Measurements from ENCODE around the gene COL27A1. TPM values are rescaled to one million over a fixed set of nuclear protein-coding genes. Genes with fewer than 3 reads are reported as not detected.

The COL27A1 gene
- total RNA-seq, 1 experiment from 2014 or later, result 37.0 TPM

GRCh38 chr9:114163517-114163951 is 8.2 kb downstream of the COL27A1 start:
- H3K4me3 ChIP-seq (ENCODE audit: low read depth, low read length, poor library complexity, severe bottlenecking), result no peak overlapping the region
- no peaks in the 10 kb centered on the region for H3K36me3 ChIP-seq (ENCODE audit: insufficient read depth, low read length, poor library complexity, severe bottlenecking)
- no TSS peak for BruUV-seq (replicated peaks)
- POLR2A ChIA-PET (ENCODE audit: low non-redundant PET), result no interaction called here
- TF ChIP-seq, protein P1, sequence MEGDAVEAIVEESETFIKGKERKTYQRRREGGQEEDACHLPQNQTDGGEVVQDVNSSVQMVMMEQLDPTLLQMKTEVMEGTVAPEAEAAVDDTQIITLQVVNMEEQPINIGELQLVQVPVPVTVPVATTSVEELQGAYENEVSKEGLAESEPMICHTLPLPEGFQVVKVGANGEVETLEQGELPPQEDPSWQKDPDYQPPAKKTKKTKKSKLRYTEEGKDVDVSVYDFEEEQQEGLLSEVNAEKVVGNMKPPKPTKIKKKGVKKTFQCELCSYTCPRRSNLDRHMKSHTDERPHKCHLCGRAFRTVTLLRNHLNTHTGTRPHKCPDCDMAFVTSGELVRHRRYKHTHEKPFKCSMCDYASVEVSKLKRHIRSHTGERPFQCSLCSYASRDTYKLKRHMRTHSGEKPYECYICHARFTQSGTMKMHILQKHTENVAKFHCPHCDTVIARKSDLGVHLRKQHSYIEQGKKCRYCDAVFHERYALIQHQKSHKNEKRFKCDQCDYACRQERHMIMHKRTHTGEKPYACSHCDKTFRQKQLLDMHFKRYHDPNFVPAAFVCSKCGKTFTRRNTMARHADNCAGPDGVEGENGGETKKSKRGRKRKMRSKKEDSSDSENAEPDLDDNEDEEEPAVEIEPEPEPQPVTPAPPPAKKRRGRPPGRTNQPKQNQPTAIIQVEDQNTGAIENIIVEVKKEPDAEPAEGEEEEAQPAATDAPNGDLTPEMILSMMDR (conservative IDR thresholded peaks at IDR 0.05; ENCODE audit: low read depth, low read length), result no peak
- no peaks in the 10 kb centered on the region for H3K4me1 ChIP-seq (ENCODE audit: insufficient read depth, low read length, poor library complexity, severe bottlenecking)
- H3K27ac ChIP-seq (ENCODE audit: low read depth, low read length, poor library complexity, severe bottlenecking), result no peak overlapping the region
- intact Hi-C loops (cut with micrococcal nuclease; ENCODE audit: unreplicated experiment), result no loop called here
- no peaks in the 10 kb centered on the region for H3K9me3 ChIP-seq (ENCODE audit: low read depth, low read length, poor library complexity, severe bottlenecking)
- H3K27me3 ChIP-seq (replicated peaks; ENCODE audit: insufficient read depth, low read depth, low read length, poor library complexity), result no peaks in the 10 kb centered on the region
- no peak for DNase-seq (ENCODE audit: low spot score)
- CTCF ChIA-PET, result no interaction called here

DNA sequence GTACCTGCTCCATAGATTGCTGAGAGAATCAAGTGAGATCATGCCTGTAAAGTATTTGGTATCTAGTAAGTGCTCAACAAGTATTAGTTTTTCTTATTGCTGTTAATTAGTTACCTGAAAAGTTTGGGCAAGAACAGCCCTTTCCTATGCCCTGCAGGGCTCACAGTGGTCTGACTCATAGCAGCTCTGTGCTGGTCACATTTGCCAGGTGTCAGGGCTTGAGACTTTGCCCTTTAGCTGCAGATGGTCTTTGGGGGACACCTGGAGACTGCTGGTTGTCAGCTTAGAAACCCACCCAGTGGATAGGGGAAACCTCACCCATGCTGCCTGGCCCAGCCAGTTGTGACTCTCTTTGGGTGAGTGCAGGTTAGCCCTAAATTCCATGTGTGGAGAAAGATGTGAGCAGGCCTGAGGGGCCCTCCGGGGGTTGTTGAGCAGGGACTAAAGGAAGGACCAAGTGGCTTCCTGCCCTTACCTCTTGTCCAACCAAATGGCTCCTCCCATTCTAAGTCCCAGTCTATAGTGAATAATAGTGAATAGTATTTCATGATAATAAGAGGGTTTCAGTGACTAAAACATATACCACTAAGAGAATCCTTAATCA is 9.0 kb downstream of the COL27A1 start:
- no peak for DNase-seq (ENCODE audit: low spot score)
- intact Hi-C loops (cut with micrococcal nuclease; ENCODE audit: unreplicated experiment), result no loop called here
- Histone ChIP-seq H3K9me3 (ENCODE audit: low read depth, low read length, poor library complexity, severe bottlenecking) (no peaks in the 10 kb centered on the region), H3K27me3 (replicated peaks; ENCODE audit: insufficient read depth, low read depth, low read length, poor library complexity) (no peaks in the 10 kb centered on the region), H3K4me1 (ENCODE audit: insufficient read depth, low read length, poor library complexity, severe bottlenecking) (no peaks in the 10 kb centered on the region), H3K4me3 (ENCODE audit: low read depth, low read length, poor library complexity, severe bottlenecking) (no peak overlapping the region), H3K36me3 (ENCODE audit: insufficient read depth, low read length, poor library complexity, severe bottlenecking) (no peaks in the 10 kb centered on the region), H3K27ac (ENCODE audit: low read depth, low read length, poor library complexity, severe bottlenecking) (no peak overlapping the region)
- CTCF ChIA-PET, result no interaction called here
- POLR2A ChIA-PET (ENCODE audit: low non-redundant PET), result no interaction called here
- BruUV-seq (replicated peaks), result no TSS peak
- TF ChIP-seq, protein P1 (conservative IDR thresholded peaks at IDR 0.05; ENCODE audit: low read depth, low read length), result no peak
- no peak for TF ChIP-seq EZH2 (IDR thresholded peaks at IDR 0.05; ENCODE audit: borderline replicate concordance, low read depth, low read length, poor library complexity, severe bottlenecking)

- no peaks in the 10 kb centered on the region for H3K4me1 ChIP-seq (ENCODE audit: insufficient read depth, low read length, poor library complexity, severe bottlenecking)
- DNase-seq (ENCODE audit: low spot score), result no peak
- no peaks in the 10 kb centered on the region for H3K36me3 ChIP-seq (ENCODE audit: insufficient read depth, low read length, poor library complexity, severe bottlenecking)
- TF ChIP-seq EZH2 (IDR thresholded peaks at IDR 0.05; ENCODE audit: borderline replicate concordance, low read depth, low read length, poor library complexity, severe bottlenecking), result no peak
- TF ChIP-seq, protein P1 (conservative IDR thresholded peaks at IDR 0.05; ENCODE audit: low read depth, low read length), result no peak
- H3K27ac ChIP-seq (ENCODE audit: low read depth, low read length, poor library complexity, severe bottlenecking), result no peak overlapping the region
- H3K9me3 ChIP-seq (ENCODE audit: low read depth, low read length, poor library complexity, severe bottlenecking), result no peaks in the 10 kb centered on the region
- no peaks in the 10 kb centered on the region for H3K27me3 ChIP-seq (replicated peaks; ENCODE audit: insufficient read depth, low read depth, low read length, poor library complexity)
- no TSS peak for BruUV-seq (replicated peaks)
- ChIA-PET POLR2A (ENCODE audit: low non-redundant PET) (no interaction called here), CTCF (no interaction called here)
- intact Hi-C loops (cut with micrococcal nuclease; ENCODE audit: unreplicated experiment), result no loop called here
- no peak overlapping the region for H3K4me3 ChIP-seq (ENCODE audit: low read depth, low read length, poor library complexity, severe bottlenecking)
Measured at GRCh38 chr9:114165407-114166102, 10.2 kb downstream of the COL27A1 start.

Measured in A673 (cell line).